ENCODE results near the gene ANGPTL5.
"Not testable (repeated sequence)": the region's sequence is repeated elsewhere in the genome, so short reads cannot be mapped to it uniquely, and the experiment has no call there.

The ANGPTL5 gene

GRCh38 chr11:101867951-101868350, 48.4 kb downstream of the ANGPTL5 start:
- DNase-seq (ENCODE audit: low spot score), result no peak
- Mint-ChIP-seq H3K9me3 (no peaks in the 10 kb centered on the region), H3K27ac (no peak overlapping the region), H3K4me3 (no peak overlapping the region), H3K4me1 (ENCODE audit: low read depth) (no peaks in the 10 kb centered on the region), H3K36me3 (ENCODE audit: low read depth) (no peaks in the 10 kb centered on the region), H3K27me3 (ENCODE audit: low read depth) (peaks cover 4% of the 10 kb centered on the region)

GRCh38 chr11:101866619-101867491, 49.5 kb downstream of the ANGPTL5 start:
- Mint-ChIP-seq H3K27me3 (ENCODE audit: low read depth) (peaks cover 4% of the 10 kb centered on the region), H3K9me3 (no peaks in the 10 kb centered on the region), H3K27ac (no peak overlapping the region), H3K4me1 (ENCODE audit: low read depth) (no peaks in the 10 kb centered on the region), H3K4me3 (no peak overlapping the region), H3K36me3 (ENCODE audit: low read depth) (no peaks in the 10 kb centered on the region)
- DNase-seq (ENCODE audit: low spot score), result no peak

GRCh38 chr11:101864098-101864497, 52.2 kb downstream of the ANGPTL5 start:
- no peak for DNase-seq (ENCODE audit: low spot score)
- Mint-ChIP-seq H3K4me3 (no peak overlapping the region), H3K27me3 (ENCODE audit: low read depth) (no peaks in the 10 kb centered on the region), H3K4me1 (ENCODE audit: low read depth) (no peaks in the 10 kb centered on the region), H3K27ac (no peak overlapping the region), H3K36me3 (ENCODE audit: low read depth) (no peaks in the 10 kb centered on the region), H3K9me3 (no peaks in the 10 kb centered on the region)

- Mint-ChIP-seq H3K36me3 (ENCODE audit: low read depth) (no peaks in the 10 kb centered on the region), H3K4me3 (no peak overlapping the region), H3K4me1 (ENCODE audit: low read depth) (no peaks in the 10 kb centered on the region), H3K9me3 (no peaks in the 10 kb centered on the region), H3K27me3 (ENCODE audit: low read depth) (no peaks in the 10 kb centered on the region), H3K27ac (no peak overlapping the region)
- DNase-seq (ENCODE audit: low spot score), result no peak
Measured at GRCh38 chr11:101863361-101863760, 53.0 kb downstream of the ANGPTL5 start.

GRCh38 chr11:101862391-101863233, 53.7 kb downstream of the ANGPTL5 start:
- H3K4me1 Mint-ChIP-seq (ENCODE audit: low read depth), result no peaks in the 10 kb centered on the region
- no peaks in the 10 kb centered on the region for H3K9me3 Mint-ChIP-seq
- no peak overlapping the region for H3K27ac Mint-ChIP-seq
- H3K4me3 Mint-ChIP-seq, result no peak overlapping the region
- H3K36me3 Mint-ChIP-seq (ENCODE audit: low read depth), result no peaks in the 10 kb centered on the region
- H3K27me3 Mint-ChIP-seq (ENCODE audit: low read depth), result no peaks in the 10 kb centered on the region
- DNase-seq (ENCODE audit: low spot score), result no peak

- no peaks in the 10 kb centered on the region for H3K4me1 Mint-ChIP-seq (ENCODE audit: low read depth)
- peak; percentile 12 for DNase-seq (ENCODE audit: low spot score)
- no peaks in the 10 kb centered on the region for H3K9me3 Mint-ChIP-seq
- no peaks in the 10 kb centered on the region for H3K36me3 Mint-ChIP-seq (ENCODE audit: low read depth)
- no peak overlapping the region for H3K4me3 Mint-ChIP-seq
- H3K27ac Mint-ChIP-seq, result no peak overlapping the region
- H3K27me3 Mint-ChIP-seq (ENCODE audit: low read depth), result no peaks in the 10 kb centered on the region
Measured at GRCh38 chr11:101860696-101861427, 55.5 kb downstream of the ANGPTL5 start.

GRCh38 chr11:101852260-101852659, 64.1 kb downstream of the ANGPTL5 start:
- not testable (repeated sequence) for DNase-seq (ENCODE audit: low spot score); H3K27me3 Mint-ChIP-seq (ENCODE audit: low read depth); H3K27ac Mint-ChIP-seq; H3K36me3 Mint-ChIP-seq (ENCODE audit: low read depth); H3K4me1 Mint-ChIP-seq (ENCODE audit: low read depth); H3K9me3 Mint-ChIP-seq; H3K4me3 Mint-ChIP-seq

GRCh38 chr11:101848262-101848661, 68.1 kb downstream of the ANGPTL5 start:
- Mint-ChIP-seq H3K27me3 (ENCODE audit: low read depth) (no peaks in the 10 kb centered on the region), H3K4me1 (ENCODE audit: low read depth) (no peaks in the 10 kb centered on the region), H3K36me3 (ENCODE audit: low read depth) (no peaks in the 10 kb centered on the region), H3K9me3 (no peaks in the 10 kb centered on the region), H3K4me3 (no peak overlapping the region), H3K27ac (no peak overlapping the region)
- no peak for DNase-seq (ENCODE audit: low spot score)

- no peak for DNase-seq (ENCODE audit: low spot score)
Measured at GRCh38 chr11:101844608-101845007, 71.7 kb downstream of the ANGPTL5 start.

GRCh38 chr11:101840704-101841103, 75.6 kb downstream of the ANGPTL5 start:
- Mint-ChIP-seq H3K4me1 (ENCODE audit: low read depth) (no peaks in the 10 kb centered on the region), H3K9me3 (no peaks in the 10 kb centered on the region), H3K36me3 (ENCODE audit: low read depth) (no peaks in the 10 kb centered on the region), H3K4me3 (no peak overlapping the region), H3K27ac (no peak overlapping the region), H3K27me3 (ENCODE audit: low read depth) (no peaks in the 10 kb centered on the region)
- DNase-seq (ENCODE audit: low spot score), result no peak

More at GRCh38 chr11:101844608-101845007, 71.7 kb downstream of the ANGPTL5 start:
- H3K36me3 Mint-ChIP-seq (ENCODE audit: low read depth), result no peaks in the 10 kb centered on the region
- no peak overlapping the region for H3K27ac Mint-ChIP-seq
- H3K27me3 Mint-ChIP-seq (ENCODE audit: low read depth), result no peaks in the 10 kb centered on the region
- H3K4me3 Mint-ChIP-seq, result no peak overlapping the region
- H3K9me3 Mint-ChIP-seq, result no peaks in the 10 kb centered on the region
- H3K4me1 Mint-ChIP-seq (ENCODE audit: low read depth), result no peaks in the 10 kb centered on the region

Data from T-helper 2 cell treated with Interferon-gamma antibody and Interleukin-4, amounts not matched to agents 5 μg/mL and 100 μg/mL, for 36 hours (primary cell).